GM19099 (cell line): ENCODE data around the gene NR2C2.

Source experiments
- POLR2A ChIP-seq: IDR thresholded peaks from 3 replicates; pipeline ENCODE4 v1.6.1; 2011; ENCODE audit warnings: low read depth; ENCODE audit not compliant: insufficient read length; ENCODE audit errors: extremely low read depth

The NR2C2 gene

GRCh38 chr3:14914779-14915117, 32.6 kb upstream of the NR2C2 start:
- no peak for TF ChIP-seq POLR2A

GRCh38 chr3:14915636-14916222, 31.7 kb upstream of the NR2C2 start:
- TF ChIP-seq POLR2A, result no peak

DNA sequence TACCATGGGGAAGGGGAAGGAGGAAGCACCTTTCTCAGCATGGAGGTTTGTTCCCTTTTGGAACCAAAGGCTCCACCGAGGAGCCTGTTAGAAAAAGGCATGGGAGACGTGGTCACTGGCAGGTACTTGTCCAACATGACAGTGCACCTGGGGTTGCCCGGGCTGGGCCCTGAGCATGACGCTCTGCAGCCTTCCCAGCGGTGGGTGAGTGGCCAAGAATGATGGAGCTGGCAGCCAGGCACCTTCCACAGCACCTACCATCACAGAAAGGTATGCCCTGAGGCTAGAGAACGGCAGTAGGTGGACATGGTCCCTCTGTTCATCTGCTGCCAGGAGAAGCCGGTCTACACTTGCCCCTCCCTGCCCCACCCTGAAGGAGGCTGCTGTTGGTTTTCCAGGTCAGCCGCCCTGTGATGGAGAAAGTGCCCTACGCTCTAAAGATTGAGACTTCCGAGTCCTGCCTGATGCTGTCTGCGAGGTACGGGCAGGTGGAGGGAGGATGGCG, 29.0 kb upstream of the NR2C2 start:
- TF ChIP-seq POLR2A, result no peak

- no peak for TF ChIP-seq POLR2A
These were observed 26.8 kb upstream of the NR2C2 start for GRCh38 chr3:14920536-14920935.

- no peak for TF ChIP-seq POLR2A
These were observed 26.3 kb upstream of the NR2C2 start for GRCh38 chr3:14921034-14921616.

GRCh38 chr3:14921811-14922705, 25.3 kb upstream of the NR2C2 start:
- no peak for TF ChIP-seq POLR2A

- TF ChIP-seq POLR2A, result no peak
These were observed 24.5 kb upstream of the NR2C2 start for GRCh38 chr3:14922863-14923262.

- TF ChIP-seq POLR2A, result no peak
These were observed 23.9 kb upstream of the NR2C2 start for GRCh38 chr3:14923476-14923875.

- TF ChIP-seq POLR2A, result no peak
These were observed 21.4 kb upstream of the NR2C2 start for GRCh38 chr3:14925729-14926591.

- no peak for TF ChIP-seq POLR2A
These were observed 20.8 kb upstream of the NR2C2 start for GRCh38 chr3:14926592-14926991.

DNA sequence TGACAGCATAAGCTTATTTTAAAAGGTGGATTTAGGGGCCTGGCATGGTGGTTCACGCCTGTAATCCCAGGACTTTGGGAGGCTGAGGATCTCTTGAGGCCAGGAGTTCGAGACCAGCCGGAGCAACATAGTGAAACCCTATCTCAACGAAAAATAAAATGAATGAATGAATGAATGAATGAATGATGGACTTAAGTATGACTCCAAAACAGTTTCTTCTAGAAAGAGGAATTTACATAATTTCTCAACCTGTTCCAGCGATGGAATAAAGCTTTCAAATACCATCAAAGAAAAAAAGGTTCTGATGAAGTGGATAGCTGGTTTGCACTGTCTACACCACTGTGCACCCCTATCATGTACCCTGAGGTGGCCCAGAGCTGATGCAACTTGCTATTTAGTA, 20.1 kb upstream of the NR2C2 start:
- no peak for TF ChIP-seq POLR2A

GRCh38 chr3:14929310-14930074, 17.9 kb upstream of the NR2C2 start:
- TF ChIP-seq POLR2A, result no peak

GRCh38 chr3:14933820-14934425, 13.5 kb upstream of the NR2C2 start:
- TF ChIP-seq POLR2A, result no peak
